Measurements from ENCODE around the gene IBA57.

IBA57 gene

DNA sequence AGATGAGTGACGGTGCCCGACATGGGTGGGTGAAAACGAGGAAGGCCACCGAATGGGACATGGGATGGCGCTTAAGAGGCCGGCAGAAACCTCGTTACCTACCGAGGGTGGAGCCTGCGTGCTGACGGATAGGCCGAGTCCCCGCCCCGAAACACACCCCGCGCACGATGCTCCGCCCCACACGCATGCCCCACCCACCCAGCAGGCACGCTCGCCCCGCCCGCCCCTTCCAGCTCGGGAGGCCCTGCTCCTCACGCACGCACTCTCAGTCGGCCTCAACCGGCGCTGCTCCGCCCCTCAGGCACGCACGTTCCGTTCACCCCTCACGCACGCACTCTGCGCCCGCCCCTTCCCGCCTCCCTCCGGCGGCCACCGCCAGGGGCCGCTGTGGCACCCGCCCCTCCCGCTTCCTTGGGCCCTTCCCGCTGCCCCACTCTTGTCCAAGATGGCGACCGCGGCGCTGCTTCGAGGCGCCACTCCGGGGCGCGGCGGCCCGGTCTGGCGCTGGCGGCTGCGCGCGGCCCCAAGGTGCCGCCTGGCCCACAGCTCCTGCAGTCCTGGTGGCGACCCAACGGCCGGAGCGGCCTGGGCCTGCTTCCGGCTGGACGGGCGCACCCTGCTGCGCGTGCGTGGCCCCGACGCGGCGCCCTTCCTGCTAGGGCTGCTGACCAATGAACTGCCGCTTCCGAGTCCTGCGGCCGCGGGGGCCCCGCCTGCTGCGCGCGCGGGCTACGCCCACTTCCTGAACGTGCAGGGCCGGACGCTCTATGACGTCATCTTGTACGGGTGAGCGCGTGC is at the start of gene IBA57:
IBA57 (plus strand) TSS at position 433 of the 798 bp plus-strand sequence; CDS start at position 446, 13 bp downstream.
- TF ChIP-seq, protein P1, sequence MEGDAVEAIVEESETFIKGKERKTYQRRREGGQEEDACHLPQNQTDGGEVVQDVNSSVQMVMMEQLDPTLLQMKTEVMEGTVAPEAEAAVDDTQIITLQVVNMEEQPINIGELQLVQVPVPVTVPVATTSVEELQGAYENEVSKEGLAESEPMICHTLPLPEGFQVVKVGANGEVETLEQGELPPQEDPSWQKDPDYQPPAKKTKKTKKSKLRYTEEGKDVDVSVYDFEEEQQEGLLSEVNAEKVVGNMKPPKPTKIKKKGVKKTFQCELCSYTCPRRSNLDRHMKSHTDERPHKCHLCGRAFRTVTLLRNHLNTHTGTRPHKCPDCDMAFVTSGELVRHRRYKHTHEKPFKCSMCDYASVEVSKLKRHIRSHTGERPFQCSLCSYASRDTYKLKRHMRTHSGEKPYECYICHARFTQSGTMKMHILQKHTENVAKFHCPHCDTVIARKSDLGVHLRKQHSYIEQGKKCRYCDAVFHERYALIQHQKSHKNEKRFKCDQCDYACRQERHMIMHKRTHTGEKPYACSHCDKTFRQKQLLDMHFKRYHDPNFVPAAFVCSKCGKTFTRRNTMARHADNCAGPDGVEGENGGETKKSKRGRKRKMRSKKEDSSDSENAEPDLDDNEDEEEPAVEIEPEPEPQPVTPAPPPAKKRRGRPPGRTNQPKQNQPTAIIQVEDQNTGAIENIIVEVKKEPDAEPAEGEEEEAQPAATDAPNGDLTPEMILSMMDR (IDR thresholded peaks at IDR 0.05), result peak; percentile 100
- TF ChIP-seq ZFX (IDR thresholded peaks at IDR 0.05; ENCODE audit: borderline replicate concordance), result peak; percentile 26; the same call in 1 of the 2 replicates

DNA sequence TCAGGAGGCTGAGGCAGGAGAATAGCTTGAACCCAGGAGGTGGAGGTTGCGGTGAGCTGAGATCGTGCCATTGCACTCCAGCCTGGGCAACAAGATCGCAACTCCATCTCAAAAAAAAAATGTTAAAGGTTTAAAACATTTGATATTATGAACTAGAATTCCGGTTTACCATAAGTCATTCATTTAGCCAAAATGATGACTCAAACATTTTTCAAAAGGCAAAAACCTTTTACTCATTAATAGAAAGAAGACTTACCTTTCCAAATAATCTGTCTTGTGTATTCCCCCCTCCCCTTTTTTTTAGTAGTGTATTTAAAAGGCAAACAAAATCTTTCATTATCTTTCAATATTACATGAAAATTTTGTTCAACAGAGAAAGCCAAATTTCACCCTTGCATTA is 48.3 kb upstream of the IBA57 start:
- TF ChIP-seq ZFX (IDR thresholded peaks at IDR 0.05; ENCODE audit: borderline replicate concordance), result no peak
- TF ChIP-seq, protein P1 (IDR thresholded peaks at IDR 0.05), result no peak
- H3K27ac ChIP-seq, result no peak overlapping the region

More for the DNA sequence above, at the start of gene IBA57:
- H3K27ac ChIP-seq, result peak within 1 kb of the TSS; percentile 96

DNA sequence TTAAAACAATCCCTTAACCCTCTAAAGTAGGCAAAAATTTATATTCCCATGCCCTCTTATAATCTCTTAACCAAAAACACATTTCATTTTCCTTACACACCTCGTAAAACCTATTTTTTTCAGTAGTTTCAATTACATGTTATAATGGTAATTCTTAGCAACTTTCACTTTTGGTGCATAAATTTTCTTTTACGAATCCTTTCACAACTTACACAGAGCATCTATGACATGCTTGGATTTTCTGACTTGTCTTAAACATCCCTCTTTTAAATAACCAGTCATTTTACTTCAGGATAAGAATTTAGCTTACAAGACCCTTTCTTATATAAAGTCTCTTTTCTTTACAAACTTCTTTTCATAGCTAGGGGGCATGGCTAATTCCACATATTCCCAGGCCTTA is 47.6 kb upstream of the IBA57 start:
- TF ChIP-seq, protein P1 (IDR thresholded peaks at IDR 0.05), result no peak
- no peak for TF ChIP-seq ZFX (IDR thresholded peaks at IDR 0.05; ENCODE audit: borderline replicate concordance)
- H3K27ac ChIP-seq, result no peak overlapping the region

DNA sequence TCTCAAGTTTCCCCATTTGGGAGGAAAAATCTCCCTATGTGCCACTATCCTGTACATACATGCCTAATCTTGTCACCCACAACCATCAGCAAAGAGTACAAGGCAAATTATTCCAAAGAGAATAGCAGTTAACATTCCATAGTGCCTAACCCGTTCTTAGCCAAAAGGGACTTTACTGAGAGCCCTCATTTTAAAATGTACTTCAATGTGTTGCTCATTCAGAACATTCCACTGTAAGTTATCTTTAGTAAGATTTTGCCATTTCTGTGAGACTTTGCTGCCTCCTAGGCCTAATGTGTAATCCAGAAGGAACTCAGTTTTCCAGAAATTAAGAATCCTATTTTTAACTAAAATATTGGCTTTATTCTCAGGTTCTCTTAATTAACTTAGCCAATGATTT is 45.3 kb upstream of the IBA57 start:
- no peak overlapping the region for H3K27ac ChIP-seq

DNA sequence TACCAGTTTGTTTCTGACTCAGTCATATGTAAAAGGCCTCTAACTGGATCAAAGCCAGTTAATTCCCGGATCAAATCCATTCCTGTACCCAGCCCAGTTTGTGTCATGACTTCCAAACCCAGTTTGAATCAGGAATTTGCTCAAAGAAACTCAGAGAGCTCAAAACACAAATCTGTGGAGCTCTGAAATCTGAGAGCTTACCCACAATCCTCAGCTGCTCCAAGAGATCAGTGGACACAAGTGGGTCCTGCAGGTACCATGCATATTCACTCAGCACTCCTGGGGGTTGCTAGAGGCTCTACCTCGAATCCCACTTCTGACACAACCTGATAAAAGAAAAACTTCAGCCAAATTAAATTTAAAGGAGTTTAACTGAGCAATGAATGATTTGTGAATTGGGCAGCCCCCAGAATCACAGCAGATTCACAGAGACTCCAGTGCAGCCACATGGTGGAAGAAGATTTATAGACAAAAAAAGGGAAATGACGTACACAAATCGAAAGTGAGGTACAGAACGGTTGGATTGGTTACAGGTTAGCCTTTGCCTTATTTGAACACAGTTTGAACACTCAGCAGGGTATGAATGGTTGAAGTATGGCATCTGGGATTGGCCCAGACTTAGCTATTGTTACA is 44.6 kb upstream of the IBA57 start:
- no peak overlapping the region for H3K27ac ChIP-seq
- TF ChIP-seq ZFX (IDR thresholded peaks at IDR 0.05; ENCODE audit: borderline replicate concordance), result no peak
- TF ChIP-seq, protein P1 (IDR thresholded peaks at IDR 0.05), result no peak

More for the DNA sequence above, 45.3 kb upstream of the IBA57 start:
- TF ChIP-seq, protein P1 (IDR thresholded peaks at IDR 0.05), result no peak

DNA sequence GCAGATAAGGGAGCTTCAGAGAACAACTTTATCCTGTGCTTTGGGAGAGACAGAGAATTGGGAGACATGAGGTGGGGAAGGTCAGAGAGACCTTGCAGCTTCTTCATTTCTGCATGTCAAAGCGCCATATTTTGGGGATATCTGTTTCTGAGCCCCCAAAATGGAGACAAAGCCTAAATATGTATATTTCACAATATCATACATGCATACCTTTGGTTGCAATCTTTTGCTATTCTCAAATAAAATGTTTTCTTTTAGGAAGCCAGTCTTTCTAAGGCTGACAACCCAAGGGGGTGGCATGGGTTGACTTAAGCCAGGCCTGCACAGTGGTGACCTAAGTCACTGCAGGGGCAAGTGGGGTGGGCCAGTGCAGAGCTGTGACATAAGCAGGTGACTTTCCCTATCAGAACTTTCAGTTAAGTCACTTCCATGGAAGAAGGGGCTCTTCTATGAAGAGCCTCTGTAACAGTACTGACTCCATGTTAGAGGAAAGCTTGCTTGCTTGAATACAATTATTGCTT is 42.6 kb upstream of the IBA57 start:
- TF ChIP-seq, protein P1 (IDR thresholded peaks at IDR 0.05), result no peak
- no peak for TF ChIP-seq ZFX (IDR thresholded peaks at IDR 0.05; ENCODE audit: borderline replicate concordance)
- no peak overlapping the region for H3K27ac ChIP-seq

DNA sequence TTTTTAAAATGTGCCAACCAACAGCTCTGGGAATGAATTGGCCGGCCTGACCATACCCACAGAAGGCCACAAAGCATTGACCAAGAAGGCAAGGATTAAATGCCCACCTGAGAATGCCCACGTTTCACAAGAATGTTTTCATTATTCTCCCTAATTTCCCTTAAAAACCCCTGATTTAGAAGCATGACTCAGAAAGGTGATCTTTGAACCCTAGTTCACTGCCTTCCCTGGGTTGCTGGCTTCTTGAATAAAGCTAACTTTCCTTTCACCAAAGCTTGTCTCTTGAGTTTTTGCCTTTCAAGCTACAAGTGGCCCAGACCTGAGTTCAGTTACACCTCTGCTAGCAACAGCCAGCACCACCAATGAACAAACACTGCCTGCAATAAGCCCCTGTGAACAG is 42.1 kb upstream of the IBA57 start:
- TF ChIP-seq, protein P1 (IDR thresholded peaks at IDR 0.05), result no peak
- no peak for TF ChIP-seq ZFX (IDR thresholded peaks at IDR 0.05; ENCODE audit: borderline replicate concordance)
- no peak overlapping the region for H3K27ac ChIP-seq

Measured in 22Rv1 (cell line).